Keratinocyte (primary cell): Measurements from ENCODE around the gene CYP1A2. TPM values are rescaled to one million over a fixed set of nuclear protein-coding genes. Genes with fewer than 3 reads are reported as not detected.

Source experiments
- DNase-seq: peaks from one replicate; pipeline ENCODE4 v3.0.0-alpha.2; 2011; ENCODE audit warnings: low read depth, missing footprints, low spot score
- FAIRE-seq: peaks from 2 replicates; lab custom pipeline; 2011; peaks lifted over from hg19 to GRCh38; lab: Jason Lieb, UNC
- H2AFZ ChIP-seq: 2 replicates; pipeline ENCODE4 v1.6.0; 2012; ENCODE audit warnings: low read length, control low read depth, inconsistent platforms; ENCODE audit not compliant: control insufficient read depth
- H3K27ac ChIP-seq: 2 replicates; pipeline ENCODE4 v1.5.1; 2011; ENCODE audit warnings: low read length; ENCODE audit not compliant: control insufficient read depth, insufficient read depth
- H3K27me3 ChIP-seq: 3 replicates; pipeline ENCODE4 v1.6.0; 2011; ENCODE audit warnings: low read length; ENCODE audit not compliant: control insufficient read depth, insufficient read depth; ENCODE audit errors: extremely low read depth
- H3K36me3 ChIP-seq, 2 experiments: 2 replicates in 1 of 2; 3 replicates in 1 of 2; pipeline ENCODE4 v1.5.1; 2011; ENCODE audit warnings: low read length in 2 of 2, mild to moderate bottlenecking in 1 of 2; ENCODE audit not compliant: control insufficient read depth in 2 of 2, insufficient read depth in 2 of 2; ENCODE audit errors: extremely low read depth in 1 of 2
- H3K4me1 ChIP-seq: 3 replicates; pipeline ENCODE4 v1.5.1; 2011; ENCODE audit warnings: low read length; ENCODE audit not compliant: control insufficient read depth, insufficient read depth; ENCODE audit errors: extremely low read depth
- H3K4me2 ChIP-seq: 3 replicates; pipeline ENCODE4 v1.6.0; 2011; ENCODE audit warnings: low read depth, low read length; ENCODE audit not compliant: control insufficient read depth, insufficient read depth; ENCODE audit errors: extremely low read depth
- H3K4me3 ChIP-seq, 3 experiments: fragments of 200-600 bp in 1 of 3; sonication (generic) in 1 of 3; 2 replicates in 2 of 3; 3 replicates in 1 of 3; pipeline ENCODE4 v1.5.1; 2011 to 2016; ENCODE audit warnings: low read length in 3 of 3, mild to moderate bottlenecking in 3 of 3, control low read depth in 2 of 3, inconsistent platforms in 1 of 3, low read depth in 1 of 3, mixed read lengths in 1 of 3, mixed run types in 1 of 3, moderate library complexity in 1 of 3; ENCODE audit not compliant: control insufficient read depth in 2 of 3, insufficient read depth in 2 of 3; ENCODE audit errors: extremely low read depth in 1 of 3
- H3K79me2 ChIP-seq: 2 replicates; pipeline ENCODE4 v1.6.0; 2012; ENCODE audit warnings: low read length; ENCODE audit not compliant: control insufficient read depth, insufficient read depth
- H3K9ac ChIP-seq: 3 replicates; pipeline ENCODE4 v1.6.0; 2011; ENCODE audit warnings: low read length; ENCODE audit not compliant: control insufficient read depth, insufficient read depth; ENCODE audit errors: extremely low read depth
- H3K9me1 ChIP-seq: 3 replicates; pipeline ENCODE4 v1.6.0; 2011; ENCODE audit warnings: low read length; ENCODE audit not compliant: control insufficient read depth, insufficient read depth; ENCODE audit errors: extremely low read depth
- H3K9me3 ChIP-seq: 2 replicates; pipeline ENCODE4 v1.5.1; 2012; ENCODE audit warnings: low read depth, low read length; ENCODE audit not compliant: control insufficient read depth
- H4K20me1 ChIP-seq: 3 replicates; pipeline ENCODE4 v1.6.0; 2011; ENCODE audit warnings: low read length; ENCODE audit not compliant: control insufficient read depth, insufficient read depth; ENCODE audit errors: extremely low read depth
- CTCF ChIP-seq, 3 experiments: IDR thresholded peaks in 1 of 3; conservative IDR thresholded peaks in 1 of 3; optimal IDR thresholded peaks in 1 of 3; 2 replicates in 2 of 3; 3 replicates in 1 of 3; pipeline versions ENCODE3 to v1.5.1; 2011; ENCODE audit warnings: low read length in 3 of 3, mild to moderate bottlenecking in 3 of 3, moderate library complexity in 2 of 3, control low read depth in 1 of 3, inconsistent platforms in 1 of 3; ENCODE audit not compliant: insufficient read depth in 2 of 3; ENCODE audit errors: extremely low read depth in 1 of 3
- EZH2 ChIP-seq: IDR thresholded peaks from one replicate; pipeline ENCODE4 v1.6.1; 2012; ENCODE audit warnings: inconsistent platforms, mild to moderate bottlenecking, low read length, moderate library complexity
- dilution Hi-C: fragments of 300-500 bp; cut with MboI; formaldehyde crosslinking; loops from one replicate; pipeline ENCODE4 v1.7.0; 2020; ENCODE audit warnings: low sequenced_read_pairs; ENCODE audit not compliant: extremely low pct_ligation_motif_present
- polyA plus RNA-seq, 5 experiments: library from polyadenylated mRNA; depleted of rRNA in 3 of 5; stranded (reverse) in 3 of 5; stranded (forward) in 1 of 5; unstranded in 1 of 5; fragments of >200 nt; gene quantifications; 1 replicate in 1 of 5; 2 replicates in 3 of 5; 3 replicates in 1 of 5; pipeline versions ENCODE4 v1.2.1 to v1.2.3, GENCODE V29; 2011 to 2012; ENCODE audit warnings: missing spikeins in 2 of 5, low read depth in 1 of 5, low replicate concordance in 1 of 5

Gene CYP1A2
- polyA plus RNA-seq, 1 donor (not counting 4 experiments of a cell fraction or from before 2014, with no cell fraction given): 0.04 TPM

- dilution Hi-C loops: no loop called here
- no peak for TF ChIP-seq EZH2
- no peak for TF ChIP-seq CTCF (optimal IDR thresholded peaks at IDR 0.05 in 1 of 3, IDR thresholded peaks at IDR 0.05 in 1 of 3, conservative IDR thresholded peaks at IDR 0.05 in 1 of 3; ENCODE audit: extremely low read depth in 1 of 3, insufficient read depth in 2 of 3, low read length in 3 of 3)
- Histone ChIP-seq H3K4me3 (no peak overlapping the region), H3K9me1 (no peaks in the 10 kb centered on the region), H2AFZ (no peak overlapping the region), H3K4me1 (peaks cover 5% of the 10 kb centered on the region), H3K27ac (no peak overlapping the region), H3K36me3 (no peaks in the 10 kb centered on the region), H4K20me1 (no peaks in the 10 kb centered on the region), H3K79me2 (no peaks in the 10 kb centered on the region), H3K9ac (no peak overlapping the region), H3K9me3 (no peaks in the 10 kb centered on the region), H3K27me3 (peaks cover 11% of the 10 kb centered on the region), H3K4me2 (no peak overlapping the region)
- DNase-seq (no peak), FAIRE-seq (no peak)
These were observed 26.1 kb upstream of the CYP1A2 start for GRCh38 chr15:74722591-74722990.

- H3K79me2 ChIP-seq: no peaks in the 10 kb centered on the region
- no peaks in the 10 kb centered on the region for H3K9me1 ChIP-seq
- no peak for TF ChIP-seq CTCF (optimal IDR thresholded peaks at IDR 0.05 in 1 of 3, IDR thresholded peaks at IDR 0.05 in 1 of 3, conservative IDR thresholded peaks at IDR 0.05 in 1 of 3; ENCODE audit: extremely low read depth in 1 of 3, insufficient read depth in 2 of 3, low read length in 3 of 3)
- no peak for TF ChIP-seq EZH2
- no peak overlapping the region for H3K27ac ChIP-seq
- H3K9ac ChIP-seq: no peak overlapping the region
- peaks cover 5% of the 10 kb centered on the region for H3K4me1 ChIP-seq
- H3K9me3 ChIP-seq: no peaks in the 10 kb centered on the region
- H3K4me3 ChIP-seq: no peak overlapping the region
- dilution Hi-C loops: no loop called here
- peaks cover 11% of the 10 kb centered on the region for H3K27me3 ChIP-seq
- H4K20me1 ChIP-seq: no peaks in the 10 kb centered on the region
- no peak overlapping the region for H2AFZ ChIP-seq
- FAIRE-seq: no peak
- no peak overlapping the region for H3K4me2 ChIP-seq
- DNase-seq: no peak
- no peaks in the 10 kb centered on the region for H3K36me3 ChIP-seq
These were observed 25.5 kb upstream of the CYP1A2 start for GRCh38 chr15:74723187-74723586.
